Brain microvascular endothelial cell (primary cell): ENCODE data around the gene DDX5.

Experiments
- DNase-seq: peaks from one replicate; pipeline ENCODE4 v3.0.0-alpha.2; 2020
- H3K27ac ChIP-seq: fragments of 250-450 bp; sonication (Bioruptor Pico); 2 replicates; pipeline ENCODE4 v1.5.1; 2020; ENCODE audit warnings: mild to moderate bottlenecking, moderate library complexity
- H3K27me3 ChIP-seq: fragments of 250-450 bp; sonication (Bioruptor Pico); replicated peaks from 2 replicates; pipeline ENCODE4 v1.5.1; 2020; ENCODE audit warnings: mild to moderate bottlenecking
- H3K36me3 ChIP-seq: fragments of 250-450 bp; sonication (Bioruptor Pico); replicated peaks from 2 replicates; pipeline ENCODE4 v1.5.1; 2020; ENCODE audit warnings: mild to moderate bottlenecking
- H3K4me3 ChIP-seq: 2 replicates; pipeline ENCODE4 v1.5.1; 2011; ENCODE audit warnings: low read depth, mild to moderate bottlenecking, control low read depth, low read length, moderate library complexity
- in situ Hi-C: cut with HindIII; loops from 2 replicates; pipeline ENCODE4 v1.10.0; 2017; ENCODE audit warnings: low sequenced_read_pairs, low pct_ligation_motif_present
- TF ChIP-seq, protein P1 (sequence below): IDR thresholded peaks from 2 replicates; pipeline ENCODE4 v1.5.1; 2011; ENCODE audit warnings: low read depth, mild to moderate bottlenecking, moderate library complexity, low read length, control low read depth, inconsistent platforms; ENCODE audit errors: missing control alignments

Gene DDX5

DNA sequence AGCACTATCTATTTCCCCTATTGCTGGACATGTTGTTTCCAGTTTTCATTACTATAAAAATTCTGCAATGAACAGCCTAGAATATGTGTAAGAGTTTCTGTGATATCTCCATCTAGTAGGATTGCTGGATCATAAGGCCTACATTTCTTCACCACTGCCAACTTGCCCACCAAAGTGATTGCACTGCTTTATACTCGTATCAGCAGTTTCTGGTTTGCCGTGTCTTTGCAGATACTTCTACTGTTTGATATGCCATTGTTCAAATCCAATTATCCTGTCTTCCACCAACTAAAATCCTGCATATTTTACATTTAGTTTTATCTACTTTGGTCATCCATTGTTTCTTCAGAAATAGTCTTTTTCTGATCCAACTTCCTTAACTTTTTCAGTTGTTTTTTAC, 21.8 kb upstream of the DDX5 start:
- in situ Hi-C loops, result no loop called here
- H3K4me3 ChIP-seq, result no peak overlapping the region
- TF ChIP-seq, protein P1, sequence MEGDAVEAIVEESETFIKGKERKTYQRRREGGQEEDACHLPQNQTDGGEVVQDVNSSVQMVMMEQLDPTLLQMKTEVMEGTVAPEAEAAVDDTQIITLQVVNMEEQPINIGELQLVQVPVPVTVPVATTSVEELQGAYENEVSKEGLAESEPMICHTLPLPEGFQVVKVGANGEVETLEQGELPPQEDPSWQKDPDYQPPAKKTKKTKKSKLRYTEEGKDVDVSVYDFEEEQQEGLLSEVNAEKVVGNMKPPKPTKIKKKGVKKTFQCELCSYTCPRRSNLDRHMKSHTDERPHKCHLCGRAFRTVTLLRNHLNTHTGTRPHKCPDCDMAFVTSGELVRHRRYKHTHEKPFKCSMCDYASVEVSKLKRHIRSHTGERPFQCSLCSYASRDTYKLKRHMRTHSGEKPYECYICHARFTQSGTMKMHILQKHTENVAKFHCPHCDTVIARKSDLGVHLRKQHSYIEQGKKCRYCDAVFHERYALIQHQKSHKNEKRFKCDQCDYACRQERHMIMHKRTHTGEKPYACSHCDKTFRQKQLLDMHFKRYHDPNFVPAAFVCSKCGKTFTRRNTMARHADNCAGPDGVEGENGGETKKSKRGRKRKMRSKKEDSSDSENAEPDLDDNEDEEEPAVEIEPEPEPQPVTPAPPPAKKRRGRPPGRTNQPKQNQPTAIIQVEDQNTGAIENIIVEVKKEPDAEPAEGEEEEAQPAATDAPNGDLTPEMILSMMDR, result no peak
- peaks cover 76% of the 10 kb centered on the region for H3K36me3 ChIP-seq
- no peak for DNase-seq
- H3K27me3 ChIP-seq, result no peaks in the 10 kb centered on the region
- no peak overlapping the region for H3K27ac ChIP-seq

DNA sequence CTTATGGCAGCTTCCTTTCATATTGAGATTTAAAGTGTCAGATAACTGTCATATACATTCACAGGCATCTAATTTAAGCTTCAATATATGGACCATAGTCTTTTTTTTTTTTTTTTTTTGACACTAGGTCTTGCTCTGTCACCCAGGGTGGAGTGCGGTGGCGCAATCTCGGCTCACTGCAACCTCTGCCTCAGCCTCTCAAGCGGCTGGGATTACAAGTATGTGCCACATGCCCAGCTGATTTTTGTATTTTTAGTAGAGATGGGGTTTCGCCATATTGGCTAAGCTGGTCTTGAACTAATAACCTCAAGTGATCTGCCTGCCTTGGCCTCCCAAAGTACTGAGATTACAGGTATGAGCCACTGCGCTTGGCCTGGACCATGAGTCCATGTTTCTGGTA, 14.3 kb upstream of the DDX5 start:
- in situ Hi-C loops, result no loop called here
- TF ChIP-seq, protein P1, result no peak
- Histone ChIP-seq H3K27ac (no peak overlapping the region), H3K4me3 (no peak overlapping the region), H3K27me3 (no peaks in the 10 kb centered on the region), H3K36me3 (peaks cover 63% of the 10 kb centered on the region)
- no peak for DNase-seq

DNA sequence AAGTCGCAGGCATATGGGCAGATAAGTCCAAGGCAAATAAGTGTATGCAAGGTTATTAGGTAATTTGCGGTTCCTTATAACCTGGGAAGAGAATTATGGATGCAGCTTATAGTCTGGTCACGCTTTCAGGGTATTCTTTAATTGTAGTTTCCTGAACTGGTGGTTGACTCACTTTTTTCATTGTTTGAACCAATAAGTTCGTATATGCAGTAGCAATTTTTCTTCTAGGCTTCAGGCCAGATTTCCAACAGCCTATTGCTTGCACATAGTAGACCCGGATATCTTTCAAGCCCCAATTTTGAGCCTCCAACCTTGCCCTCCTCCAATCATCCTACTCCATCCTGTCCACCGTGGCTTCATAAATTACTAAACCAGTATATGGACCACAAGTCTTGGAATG, 13.5 kb upstream of the DDX5 start:
- H3K36me3 ChIP-seq, result peaks cover 58% of the 10 kb centered on the region
- H3K27ac ChIP-seq, result no peak overlapping the region
- H3K27me3 ChIP-seq, result no peaks in the 10 kb centered on the region
- TF ChIP-seq, protein P1, result no peak
- no peak overlapping the region for H3K4me3 ChIP-seq
- no peak for DNase-seq
- in situ Hi-C loops, result no loop called here

DNA sequence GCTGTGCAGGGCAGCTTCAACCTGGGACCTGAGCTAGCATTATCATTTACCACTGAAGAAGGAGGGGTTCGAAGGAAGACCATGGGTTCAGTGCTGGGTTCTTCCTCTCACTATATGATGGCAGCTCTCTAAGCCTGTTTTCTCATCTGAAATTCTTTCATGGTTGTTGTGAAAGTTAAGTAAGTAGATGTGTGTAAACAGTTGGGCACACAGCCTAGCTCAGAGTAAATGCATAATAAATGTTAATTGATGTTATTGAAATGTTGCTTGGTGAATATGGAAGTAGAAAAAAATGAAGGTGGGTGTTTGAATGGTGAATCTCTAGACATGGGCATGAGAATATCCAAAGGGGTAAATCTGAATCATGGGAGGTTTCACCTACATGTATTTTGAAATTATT, 9.7 kb upstream of the DDX5 start:
- Histone ChIP-seq H3K27ac (no peak overlapping the region), H3K4me3 (no peak overlapping the region), H3K36me3 (peaks cover 59% of the 10 kb centered on the region), H3K27me3 (no peaks in the 10 kb centered on the region)
- TF ChIP-seq, protein P1, result no peak
- DNase-seq, result no peak
- in situ Hi-C loops, result no loop called here

DNA sequence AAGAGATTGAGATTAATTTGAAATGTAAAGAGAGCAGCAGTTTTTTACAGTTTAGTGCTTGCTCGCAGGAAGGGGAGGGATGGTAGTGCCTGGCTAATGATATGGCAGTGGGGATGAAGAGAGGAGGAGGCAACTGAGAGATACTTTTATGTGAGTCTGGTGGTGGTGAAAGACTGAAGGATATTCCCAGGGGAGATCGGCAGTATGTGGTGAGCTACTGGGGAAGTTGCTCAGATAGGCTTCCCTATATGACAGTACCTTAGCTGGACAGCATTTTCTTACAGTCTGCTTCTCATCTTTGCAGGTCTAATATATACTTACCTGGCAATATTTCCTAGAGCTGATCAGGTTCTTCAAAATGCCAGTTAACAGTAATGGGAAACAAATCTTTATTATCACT, 9.3 kb upstream of the DDX5 start:
- Histone ChIP-seq H3K4me3 (no peak overlapping the region), H3K36me3 (peaks cover 58% of the 10 kb centered on the region), H3K27ac (no peak overlapping the region), H3K27me3 (no peaks in the 10 kb centered on the region)
- no peak for DNase-seq
- TF ChIP-seq, protein P1, result no peak
- in situ Hi-C loops, result no loop called here

DNA sequence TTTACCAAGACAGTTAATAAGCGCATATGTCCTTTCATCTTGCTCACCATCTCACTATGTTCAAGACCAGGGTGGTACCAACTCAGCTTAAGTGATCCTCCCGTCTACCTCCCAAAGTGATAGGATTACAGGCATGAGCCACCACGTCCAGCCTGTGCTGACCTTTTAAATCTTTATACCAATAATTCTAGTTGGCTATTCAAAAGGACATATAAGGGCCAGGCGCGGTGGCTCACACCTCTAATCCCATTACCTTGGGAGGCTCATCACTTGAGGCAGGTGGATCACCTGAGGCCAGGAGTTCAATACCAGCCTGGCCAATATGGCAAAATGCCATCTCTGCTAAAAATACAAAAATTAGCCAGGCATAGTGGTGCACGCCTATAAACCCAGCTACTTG, 3.1 kb upstream of the DDX5 start:
- no peak for DNase-seq
- in situ Hi-C loops, result no loop called here
- no peak overlapping the region for H3K27ac ChIP-seq

More for the DNA sequence above, 3.1 kb upstream of the DDX5 start:
- TF ChIP-seq, protein P1, result no peak
- no peaks in the 10 kb centered on the region for H3K27me3 ChIP-seq
- no peak overlapping the region for H3K4me3 ChIP-seq
- H3K36me3 ChIP-seq, result peaks cover 42% of the 10 kb centered on the region
